Stimulated activated CD4-positive, alpha-beta T cell treated with anti-CD3 and anti-CD28 coated beads, TNF-alpha, amount 100 ng/mL, for 48 hours (primary cell): Measurements from ENCODE around the gene NFIA.

ENCODE experiments used
- DNase-seq, 3 donors: peaks; one replicate each; pipeline ENCODE4 v3.0.0-alpha.2; 2020; ENCODE audit warnings: low read depth in 3 of 3

NFIA gene

GRCh38 chr1:61130338-61131000, 48.1 kb downstream of the NFIA start:
- no peak for DNase-seq

DNA sequence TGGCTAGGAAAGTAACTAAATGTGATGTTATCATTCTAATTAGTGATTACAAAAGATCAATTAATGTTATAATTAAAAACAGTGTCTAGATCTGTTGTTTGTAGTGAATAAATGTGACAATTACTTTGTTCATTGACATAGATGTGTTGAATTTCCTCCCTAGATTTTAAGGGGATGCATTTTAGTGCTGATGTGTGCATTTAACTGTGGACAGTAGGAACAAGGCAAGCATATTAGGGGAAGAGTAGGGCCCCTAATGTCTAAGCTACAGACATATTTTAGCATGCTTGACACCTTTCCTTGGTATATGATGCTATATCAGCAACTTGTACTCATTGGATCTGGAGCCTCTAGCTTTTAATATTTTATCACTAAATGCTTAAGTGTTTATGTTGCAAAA, 48.9 kb downstream of the NFIA start:
- no peak for DNase-seq

DNA sequence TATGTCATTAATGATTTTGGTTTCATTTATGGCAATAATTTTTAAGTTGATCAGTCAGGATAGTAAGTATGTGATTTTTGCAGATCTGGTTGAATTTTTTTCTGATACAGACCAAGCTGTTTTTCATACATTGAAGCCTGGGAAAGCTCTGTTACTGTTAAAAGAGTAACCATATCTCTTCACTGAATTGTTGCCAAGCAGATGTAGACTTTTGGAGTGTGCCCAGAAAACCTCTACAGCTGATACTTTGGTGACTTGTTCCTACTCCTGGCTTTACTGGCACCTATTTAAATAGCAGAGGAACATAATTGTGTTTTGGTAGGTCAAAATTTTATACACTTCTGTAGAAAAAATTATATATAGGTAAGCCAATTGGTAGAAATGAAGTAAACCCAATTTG, 49.4 kb downstream of the NFIA start:
- DNase-seq, result no peak

- no peak for DNase-seq
Observed at GRCh38 chr1:61132176-61132638, 49.8 kb downstream of the NFIA start.

DNA sequence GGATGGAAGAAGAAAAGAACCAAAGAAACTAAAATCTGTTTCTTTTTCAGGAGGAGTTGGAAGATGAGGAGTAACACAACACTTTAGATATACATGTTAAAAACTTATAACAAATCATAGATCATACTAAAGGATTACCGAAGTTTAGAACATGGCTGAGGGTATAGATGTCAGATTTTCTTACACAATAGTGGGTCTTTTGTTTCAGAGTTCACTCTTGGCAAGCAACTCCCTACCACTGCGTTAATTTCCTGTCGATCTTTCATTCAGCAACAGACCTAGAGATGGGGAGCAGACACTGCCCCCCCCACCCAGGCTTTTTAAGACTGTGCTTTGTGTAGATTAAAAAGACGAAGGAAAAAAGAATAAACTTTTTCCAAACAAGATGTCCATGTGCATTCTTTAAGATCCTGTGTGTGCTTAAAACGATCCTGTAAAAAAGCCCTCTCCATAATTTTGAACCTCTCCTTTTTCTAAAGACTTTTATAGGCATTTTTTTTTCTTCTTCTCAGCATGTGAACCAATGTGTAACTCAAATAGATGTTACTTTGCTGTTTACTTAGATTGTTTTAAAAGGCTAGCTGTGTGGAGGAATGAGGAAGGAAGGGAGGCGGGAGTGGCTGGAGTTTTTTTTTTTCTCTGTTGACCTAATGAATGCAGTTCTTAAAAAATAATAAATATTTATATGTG, 50.4 kb downstream of the NFIA start:
- DNase-seq, result no peak

- no peak for DNase-seq
Observed at GRCh38 chr1:61133335-61134019, 51.1 kb downstream of the NFIA start.

GRCh38 chr1:61135291-61135690, 52.9 kb downstream of the NFIA start:
- no peak for DNase-seq

DNA sequence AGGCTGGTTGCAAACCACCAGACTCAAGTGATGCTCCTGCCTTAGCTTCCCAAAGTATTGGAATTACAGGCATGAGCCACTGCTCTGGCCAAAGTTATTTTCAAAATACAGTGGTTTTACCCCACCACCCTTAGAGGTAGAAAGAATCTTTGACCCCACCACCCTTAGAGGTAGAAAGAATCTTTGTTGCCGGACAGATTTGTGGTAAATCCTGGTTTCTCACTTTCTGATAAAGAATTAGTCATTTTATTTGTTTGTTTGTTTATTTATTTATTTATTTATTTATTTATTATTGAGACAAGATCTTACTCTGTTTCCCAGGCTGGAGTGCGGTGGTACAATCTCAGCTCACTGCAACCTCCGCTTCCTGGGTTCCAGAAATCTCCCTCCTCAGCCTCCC, 55.9 kb downstream of the NFIA start:
- no peak for DNase-seq

- DNase-seq, result no peak
Observed at GRCh38 chr1:61138921-61139774, 56.8 kb downstream of the NFIA start.

DNA sequence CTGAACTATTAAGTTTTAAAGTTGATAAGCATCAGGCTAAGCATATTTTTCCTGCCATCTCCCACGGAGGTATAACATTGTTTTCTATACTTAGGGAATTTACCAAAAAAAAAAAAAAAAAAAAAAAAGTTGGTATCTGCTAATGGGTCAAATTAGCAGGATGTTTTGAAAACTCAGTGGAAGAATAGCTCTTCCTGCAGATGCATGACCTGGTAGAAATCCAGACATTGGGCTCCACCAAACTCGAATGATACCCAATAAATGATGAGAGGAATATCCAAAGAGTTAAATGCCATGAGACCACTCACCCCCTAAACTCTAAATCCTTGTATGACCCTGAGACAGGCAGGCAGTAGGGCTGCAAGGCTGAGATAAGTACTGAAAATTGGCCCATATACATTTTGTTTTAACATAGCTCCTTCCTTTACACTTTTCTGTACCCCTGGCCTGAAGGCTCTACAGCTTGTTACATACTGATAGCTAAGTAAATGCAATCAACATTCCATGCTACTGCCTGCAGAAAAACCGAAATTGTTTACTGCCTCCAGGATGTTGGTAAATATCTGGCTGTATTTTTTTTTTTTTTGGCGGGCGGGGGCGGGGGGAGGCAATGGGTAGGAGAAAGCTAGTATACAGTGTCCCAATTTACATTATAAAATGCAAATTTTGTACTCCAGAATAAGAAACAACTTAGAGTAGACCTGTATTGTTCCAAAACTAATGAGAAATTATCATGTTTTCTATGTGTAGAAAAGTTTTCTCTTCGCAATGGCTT, 57.6 kb downstream of the NFIA start:
- no peak for DNase-seq

- DNase-seq, result no peak
Observed at GRCh38 chr1:61140778-61141177, 58.4 kb downstream of the NFIA start.

- no peak for DNase-seq
Observed at GRCh38 chr1:61141288-61142042, 59.1 kb downstream of the NFIA start.

- no peak for DNase-seq
Observed at GRCh38 chr1:61142043-61142440, 59.7 kb downstream of the NFIA start.

GRCh38 chr1:61142726-61143500, 60.6 kb downstream of the NFIA start:
- no peak for DNase-seq

- DNase-seq, result no peak
Observed at GRCh38 chr1:61143821-61144424, 61.6 kb downstream of the NFIA start.

DNA sequence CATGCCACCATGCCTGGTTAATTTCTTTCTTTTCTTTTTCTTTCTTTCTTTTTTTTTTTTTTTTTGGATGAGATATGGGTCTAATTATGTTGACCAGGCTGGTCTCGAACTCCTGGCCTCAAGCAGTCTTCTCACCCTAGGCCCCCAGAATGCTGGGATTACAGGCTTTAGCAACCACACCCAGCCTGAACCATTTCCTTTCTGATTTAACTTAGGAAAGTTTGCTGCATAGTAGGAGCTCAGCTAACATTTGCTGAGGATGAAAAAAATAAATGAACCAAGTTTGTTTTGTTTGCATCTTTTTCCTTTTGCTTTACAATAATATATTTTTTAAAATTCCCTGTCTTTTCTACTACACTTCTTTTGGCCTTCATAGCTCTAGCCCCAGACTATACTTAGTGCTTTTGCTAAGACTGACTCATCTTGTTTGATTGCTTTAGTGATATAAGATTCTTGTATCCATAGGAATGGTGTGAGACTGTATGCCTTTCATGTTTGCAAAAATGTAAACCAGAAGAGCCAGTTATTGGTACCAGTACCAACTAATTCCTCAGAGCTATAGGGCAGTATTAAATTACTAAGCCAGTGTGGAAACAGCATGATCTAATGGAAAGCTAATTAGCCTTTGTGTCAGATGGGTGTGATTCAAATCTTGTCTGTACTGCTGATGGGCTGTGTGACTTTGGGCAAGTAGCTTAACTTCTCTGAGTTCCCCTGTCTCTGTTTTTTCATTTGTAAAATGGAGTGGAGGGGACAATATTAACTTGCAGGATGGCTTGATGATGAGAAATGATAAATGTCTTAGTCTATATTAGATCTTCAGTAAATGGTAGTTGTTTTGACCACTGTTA, 66.9 kb downstream of the NFIA start:
- no peak for DNase-seq

DNA sequence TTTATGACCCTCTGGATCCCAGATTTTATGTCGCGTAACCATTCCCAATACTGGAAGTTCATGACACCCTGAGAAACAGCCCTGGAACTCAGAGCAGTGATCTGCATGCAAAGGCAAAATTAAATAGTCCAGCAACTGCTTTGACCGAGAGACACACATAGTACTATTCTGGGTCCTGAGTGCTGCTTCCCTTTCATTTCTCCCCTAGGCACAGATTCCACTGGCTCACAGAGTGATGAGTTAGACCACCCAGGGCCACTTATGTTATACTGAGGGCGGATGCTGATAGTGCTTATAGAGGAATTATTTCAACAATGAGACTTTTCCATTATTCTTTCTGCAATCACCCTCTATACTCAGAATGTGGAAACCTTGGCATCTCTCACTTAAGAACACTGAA, 69.2 kb downstream of the NFIA start:
- DNase-seq, result no peak

DNA sequence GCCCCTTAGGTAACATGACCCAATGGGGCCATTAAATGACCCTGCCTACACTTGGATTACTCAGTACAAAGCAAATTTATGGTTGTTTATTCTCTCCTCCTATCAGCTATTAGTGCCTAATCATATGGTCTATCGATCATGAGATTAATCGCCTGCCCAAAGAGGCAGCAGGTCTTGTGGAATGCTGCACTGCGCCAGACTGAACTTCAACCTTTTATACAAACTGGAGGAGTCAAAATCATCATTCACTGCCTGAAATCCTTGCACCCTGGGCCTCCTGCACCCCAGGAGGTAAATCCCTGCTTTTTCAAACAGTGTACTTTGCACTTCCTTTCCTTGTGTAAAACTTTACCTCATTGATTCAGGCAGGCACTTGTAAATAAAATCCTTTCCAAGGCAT, 69.7 kb downstream of the NFIA start:
- no peak for DNase-seq
